Astrocyte (in vitro differentiated cells and primary cell): ENCODE measurements around the gene DAGLA. TPM values are rescaled to one million over a fixed set of nuclear protein-coding genes. Genes with fewer than 3 reads are reported as not detected.

Source experiments
- DNase-seq: peaks from one replicate; pipeline ENCODE4 v3.0.0-alpha.2; 2010; ENCODE audit warnings: low read depth
- FAIRE-seq: peaks from 2 replicates; lab custom pipeline; 2011; peaks lifted over from hg19 to GRCh38; lab: Jason Lieb, UNC
- H2AFZ ChIP-seq: 2 replicates; pipeline ENCODE4 v1.6.0; 2012; ENCODE audit warnings: low read depth, low read length, inconsistent platforms
- H3K27ac ChIP-seq: 2 replicates; pipeline ENCODE4 v1.5.1; 2011; ENCODE audit warnings: low read depth, low read length, inconsistent platforms
- H3K27me3 ChIP-seq: 2 replicates; pipeline ENCODE4 v1.6.0; 2011; ENCODE audit warnings: low read length, inconsistent platforms; ENCODE audit not compliant: insufficient read depth
- H3K36me3 ChIP-seq: 2 replicates; pipeline ENCODE4 v1.5.1; 2011; ENCODE audit warnings: low read length, inconsistent platforms; ENCODE audit not compliant: insufficient read depth
- H3K4me1 ChIP-seq: 2 replicates; pipeline ENCODE4 v1.5.1; 2011; ENCODE audit warnings: low read length, inconsistent platforms; ENCODE audit not compliant: insufficient read depth
- H3K4me2 ChIP-seq: 2 replicates; pipeline ENCODE4 v1.6.0; 2012; ENCODE audit warnings: low read length, inconsistent platforms
- H3K4me3 ChIP-seq: 2 replicates; pipeline ENCODE4 v1.5.1; 2011; ENCODE audit warnings: low read depth, mild to moderate bottlenecking, low read length, inconsistent platforms; ENCODE audit not compliant: insufficient read depth
- H3K79me2 ChIP-seq: 2 replicates; pipeline ENCODE4 v1.6.0; 2012; ENCODE audit warnings: mild to moderate bottlenecking, low read length, inconsistent platforms; ENCODE audit not compliant: insufficient read depth
- H3K9ac ChIP-seq: 2 replicates; pipeline ENCODE4 v1.6.0; 2012; ENCODE audit warnings: mild to moderate bottlenecking, low read length, inconsistent platforms
- H3K9me3 ChIP-seq: 2 replicates; pipeline ENCODE4 v1.5.1; 2012; ENCODE audit warnings: low read depth, mild to moderate bottlenecking, low read length, inconsistent platforms; ENCODE audit not compliant: insufficient read depth
- H4K20me1 ChIP-seq: 2 replicates; pipeline ENCODE4 v1.6.0; 2012; ENCODE audit warnings: low read length, inconsistent platforms; ENCODE audit not compliant: insufficient read depth
- H3K27ac Mint-ChIP-seq: one replicate; pipeline ENCODE4 v1.8.0; 2021; ENCODE audit warnings: mild to moderate bottlenecking, mixed read lengths; ENCODE audit not compliant: unreplicated experiment
- H3K27me3 Mint-ChIP-seq: one replicate; pipeline ENCODE4 v1.8.0; 2021; ENCODE audit warnings: low read depth, mixed read lengths; ENCODE audit not compliant: unreplicated experiment
- H3K36me3 Mint-ChIP-seq: one replicate; pipeline ENCODE4 v1.8.0; 2021; ENCODE audit warnings: low read depth, mixed read lengths; ENCODE audit not compliant: unreplicated experiment
- H3K4me1 Mint-ChIP-seq: one replicate; pipeline ENCODE4 v1.8.0; 2021; ENCODE audit warnings: low read depth, mixed read lengths; ENCODE audit not compliant: unreplicated experiment
- H3K4me3 Mint-ChIP-seq: one replicate; pipeline ENCODE4 v1.8.0; 2021; ENCODE audit warnings: mild to moderate bottlenecking, moderate library complexity, mixed read lengths; ENCODE audit not compliant: unreplicated experiment
- H3K9me3 Mint-ChIP-seq: one replicate; pipeline ENCODE4 v1.8.0; 2021; ENCODE audit warnings: mild to moderate bottlenecking, mixed read lengths; ENCODE audit not compliant: unreplicated experiment
- EZH2 ChIP-seq: IDR thresholded peaks from 2 replicates; pipeline ENCODE4 v1.6.1; 2012; ENCODE audit warnings: mild to moderate bottlenecking, low read length, inconsistent platforms; ENCODE audit not compliant: insufficient read depth
- total RNA-seq: library from RNA; stranded (reverse); gene quantifications from 2 replicates; pipeline ENCODE4 v1.2.1, GENCODE V29; 2021
- TF ChIP-seq, protein P1 (sequence below): IDR thresholded peaks from 2 replicates; pipeline ENCODE4 v1.5.1; 2011; ENCODE audit warnings: low read depth, mild to moderate bottlenecking, inconsistent platforms, low read length, moderate library complexity; ENCODE audit not compliant: insufficient read depth

Gene DAGLA
- total RNA-seq, 1 donor from 2014 or later: 5.5 TPM

DNA sequence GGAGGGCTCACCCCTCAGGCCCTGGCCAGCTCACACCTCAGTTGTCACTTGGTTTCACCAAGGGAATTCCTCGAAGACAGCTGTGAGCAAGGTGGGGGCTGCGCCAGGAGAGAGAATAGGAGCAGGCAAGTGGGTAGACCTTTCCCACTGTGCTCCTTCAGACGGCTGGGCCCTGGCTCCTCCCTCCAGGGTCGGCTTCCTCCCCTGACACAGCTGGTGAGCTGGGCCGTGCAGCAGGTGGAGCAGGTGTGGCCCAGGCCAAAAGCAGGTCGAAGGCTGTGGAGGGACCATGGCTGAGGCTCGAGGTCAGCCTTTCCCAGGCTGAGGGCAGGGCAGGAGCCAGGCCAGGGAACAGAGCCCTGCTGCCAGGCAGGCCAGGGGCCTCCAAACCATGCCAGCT, 59.8 kb downstream of the DAGLA start:
- H3K36me3 Mint-ChIP-seq: peaks cover 9% of the 10 kb centered on the region
- H3K4me1 Mint-ChIP-seq: peaks cover 3% of the 10 kb centered on the region
- Histone ChIP-seq H3K4me1 (peaks cover 6% of the 10 kb centered on the region), H3K27ac (no peak overlapping the region), H3K36me3 (peaks cover 9% of the 10 kb centered on the region), H3K4me2 (no peak overlapping the region), H4K20me1 (no peaks in the 10 kb centered on the region), H2AFZ (no peak overlapping the region), H3K4me3 (no peak overlapping the region), H3K9ac (no peak overlapping the region), H3K27me3 (no peaks in the 10 kb centered on the region), H3K79me2 (no peaks in the 10 kb centered on the region), H3K9me3 (no peaks in the 10 kb centered on the region)
- H3K27ac Mint-ChIP-seq: no peak overlapping the region
- no peak for TF ChIP-seq EZH2
- TF ChIP-seq, protein P1, sequence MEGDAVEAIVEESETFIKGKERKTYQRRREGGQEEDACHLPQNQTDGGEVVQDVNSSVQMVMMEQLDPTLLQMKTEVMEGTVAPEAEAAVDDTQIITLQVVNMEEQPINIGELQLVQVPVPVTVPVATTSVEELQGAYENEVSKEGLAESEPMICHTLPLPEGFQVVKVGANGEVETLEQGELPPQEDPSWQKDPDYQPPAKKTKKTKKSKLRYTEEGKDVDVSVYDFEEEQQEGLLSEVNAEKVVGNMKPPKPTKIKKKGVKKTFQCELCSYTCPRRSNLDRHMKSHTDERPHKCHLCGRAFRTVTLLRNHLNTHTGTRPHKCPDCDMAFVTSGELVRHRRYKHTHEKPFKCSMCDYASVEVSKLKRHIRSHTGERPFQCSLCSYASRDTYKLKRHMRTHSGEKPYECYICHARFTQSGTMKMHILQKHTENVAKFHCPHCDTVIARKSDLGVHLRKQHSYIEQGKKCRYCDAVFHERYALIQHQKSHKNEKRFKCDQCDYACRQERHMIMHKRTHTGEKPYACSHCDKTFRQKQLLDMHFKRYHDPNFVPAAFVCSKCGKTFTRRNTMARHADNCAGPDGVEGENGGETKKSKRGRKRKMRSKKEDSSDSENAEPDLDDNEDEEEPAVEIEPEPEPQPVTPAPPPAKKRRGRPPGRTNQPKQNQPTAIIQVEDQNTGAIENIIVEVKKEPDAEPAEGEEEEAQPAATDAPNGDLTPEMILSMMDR: no peak
- H3K4me3 Mint-ChIP-seq: no peak overlapping the region
- FAIRE-seq (no peak), DNase-seq (no peak)
- H3K9me3 Mint-ChIP-seq: no peaks in the 10 kb centered on the region
- H3K27me3 Mint-ChIP-seq: peaks cover 7% of the 10 kb centered on the region

DNA sequence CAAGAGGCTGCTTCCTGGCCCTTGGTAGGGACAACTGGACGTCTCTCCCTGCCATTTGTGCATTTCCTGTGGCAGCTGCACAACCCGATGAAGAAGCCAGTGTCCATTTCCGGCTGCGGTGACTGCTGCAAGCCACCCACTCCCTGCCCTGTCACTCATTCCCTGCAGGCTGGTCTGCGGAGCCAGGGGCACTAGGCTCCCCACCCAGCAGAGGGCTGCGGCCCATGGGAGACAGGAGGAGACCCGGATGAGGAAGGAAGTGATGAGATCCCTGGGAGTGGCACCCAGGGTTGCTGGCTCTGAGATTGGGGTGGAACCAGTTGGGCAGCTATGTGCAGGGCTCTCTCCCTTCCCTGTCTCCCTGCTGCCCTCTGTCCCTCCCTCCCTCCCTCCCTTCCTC, 62.2 kb downstream of the DAGLA start:
- H2AFZ ChIP-seq: no peak overlapping the region
- peaks cover 3% of the 10 kb centered on the region for H3K36me3 ChIP-seq
- Mint-ChIP-seq H3K27me3 (peaks cover 7% of the 10 kb centered on the region), H3K4me1 (peaks cover 3% of the 10 kb centered on the region), H3K27ac (no peak overlapping the region), H3K36me3 (peaks cover 5% of the 10 kb centered on the region), H3K4me3 (no peak overlapping the region), H3K9me3 (no peaks in the 10 kb centered on the region)
- no peaks in the 10 kb centered on the region for H4K20me1 ChIP-seq
- H3K27me3 ChIP-seq: no peaks in the 10 kb centered on the region
- FAIRE-seq (no peak), DNase-seq (no peak)
- no peaks in the 10 kb centered on the region for H3K9me3 ChIP-seq
- no peak overlapping the region for H3K9ac ChIP-seq
- no peaks in the 10 kb centered on the region for H3K79me2 ChIP-seq
- no peak overlapping the region for H3K4me2 ChIP-seq
- H3K27ac ChIP-seq: no peak overlapping the region
- no peak for TF ChIP-seq EZH2
- TF ChIP-seq, protein P1: no peak
- H3K4me1 ChIP-seq: peaks cover 8% of the 10 kb centered on the region
- H3K4me3 ChIP-seq: no peak overlapping the region

DNA sequence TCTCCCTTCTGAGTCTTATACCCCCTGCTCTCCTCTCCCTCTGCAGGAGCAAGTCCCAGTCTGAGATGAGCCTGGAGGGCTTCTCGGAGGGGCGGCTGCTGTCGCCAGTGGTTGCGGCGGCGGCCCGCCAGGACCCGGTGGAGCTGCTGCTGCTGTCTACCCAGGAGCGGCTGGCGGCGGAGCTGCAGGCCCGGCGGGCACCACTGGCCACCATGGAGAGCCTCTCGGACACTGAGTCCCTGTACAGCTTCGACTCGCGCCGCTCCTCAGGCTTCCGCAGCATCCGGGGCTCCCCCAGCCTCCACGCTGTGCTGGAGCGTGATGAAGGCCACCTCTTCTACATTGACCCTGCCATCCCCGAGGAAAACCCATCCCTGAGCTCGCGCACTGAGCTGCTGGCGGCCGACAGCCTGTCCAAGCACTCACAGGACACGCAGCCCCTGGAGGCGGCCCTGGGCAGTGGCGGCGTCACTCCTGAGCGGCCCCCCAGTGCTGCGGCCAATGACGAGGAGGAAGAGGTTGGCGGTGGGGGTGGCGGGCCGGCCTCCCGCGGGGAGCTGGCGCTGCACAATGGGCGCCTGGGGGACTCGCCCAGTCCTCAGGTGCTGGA, 63.4 kb downstream of the DAGLA start:
- DNase-seq (no peak), FAIRE-seq (no peak)
- H3K4me3 ChIP-seq: no peak overlapping the region
- H3K9me3 Mint-ChIP-seq: no peaks in the 10 kb centered on the region
- H3K4me1 ChIP-seq: peaks cover 9% of the 10 kb centered on the region
- H3K9ac ChIP-seq: no peak overlapping the region
- no peak overlapping the region for H3K4me3 Mint-ChIP-seq
- no peak overlapping the region for H3K4me2 ChIP-seq
- no peak overlapping the region for H2AFZ ChIP-seq
- no peaks in the 10 kb centered on the region for H4K20me1 ChIP-seq
- no peaks in the 10 kb centered on the region for H3K27me3 ChIP-seq
- H3K36me3 Mint-ChIP-seq: peaks cover 5% of the 10 kb centered on the region
- H3K4me1 Mint-ChIP-seq: peaks cover 3% of the 10 kb centered on the region
- no peaks in the 10 kb centered on the region for H3K36me3 ChIP-seq
- H3K27ac Mint-ChIP-seq: no peak overlapping the region
- H3K27ac ChIP-seq: no peak overlapping the region
- no peaks in the 10 kb centered on the region for H3K9me3 ChIP-seq
- peaks cover 3% of the 10 kb centered on the region for H3K27me3 Mint-ChIP-seq
- H3K79me2 ChIP-seq: no peaks in the 10 kb centered on the region
- TF ChIP-seq EZH2: no peak
- TF ChIP-seq, protein P1: no peak
